Stimulated activated naive CD4-positive, alpha-beta T cell (primary cell): ENCODE results near the gene TMPRSS11A.

ENCODE experiments used
- DNase-seq, 6 experiments: peaks; one replicate each; lab custom pipeline; 2025; lab: John Stamatoyannopoulos, UW

TMPRSS11A gene, protein sequence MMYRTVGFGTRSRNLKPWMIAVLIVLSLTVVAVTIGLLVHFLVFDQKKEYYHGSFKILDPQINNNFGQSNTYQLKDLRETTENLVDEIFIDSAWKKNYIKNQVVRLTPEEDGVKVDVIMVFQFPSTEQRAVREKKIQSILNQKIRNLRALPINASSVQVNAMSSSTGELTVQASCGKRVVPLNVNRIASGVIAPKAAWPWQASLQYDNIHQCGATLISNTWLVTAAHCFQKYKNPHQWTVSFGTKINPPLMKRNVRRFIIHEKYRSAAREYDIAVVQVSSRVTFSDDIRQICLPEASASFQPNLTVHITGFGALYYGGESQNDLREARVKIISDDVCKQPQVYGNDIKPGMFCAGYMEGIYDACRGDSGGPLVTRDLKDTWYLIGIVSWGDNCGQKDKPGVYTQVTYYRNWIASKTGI

DNA sequence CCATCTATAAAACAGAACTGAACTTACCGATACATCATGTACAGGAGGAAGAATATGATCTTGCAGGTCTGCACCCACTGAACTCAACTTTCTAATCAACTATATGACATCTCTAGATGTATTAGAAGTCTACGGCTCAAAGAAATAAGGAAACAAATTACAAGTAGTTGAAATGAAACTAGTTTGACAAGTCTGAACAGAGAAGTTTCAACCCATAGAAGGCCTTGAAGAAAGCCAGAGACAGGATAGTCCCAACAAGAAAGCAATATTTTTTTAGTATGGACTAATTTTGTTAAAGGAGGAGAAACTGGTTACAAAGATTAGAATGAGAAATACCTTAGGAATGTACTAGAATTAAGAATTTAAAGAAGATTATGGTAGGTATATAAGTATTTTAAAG lies at the start of gene TMPRSS11A:
Gene TMPRSS11A, minus strand, starts transcription at position 138 of the 400 bp plus-strand sequence. Its CDS starts 100 bp downstream, at position 38.
- DNase-seq: no peak

DNA sequence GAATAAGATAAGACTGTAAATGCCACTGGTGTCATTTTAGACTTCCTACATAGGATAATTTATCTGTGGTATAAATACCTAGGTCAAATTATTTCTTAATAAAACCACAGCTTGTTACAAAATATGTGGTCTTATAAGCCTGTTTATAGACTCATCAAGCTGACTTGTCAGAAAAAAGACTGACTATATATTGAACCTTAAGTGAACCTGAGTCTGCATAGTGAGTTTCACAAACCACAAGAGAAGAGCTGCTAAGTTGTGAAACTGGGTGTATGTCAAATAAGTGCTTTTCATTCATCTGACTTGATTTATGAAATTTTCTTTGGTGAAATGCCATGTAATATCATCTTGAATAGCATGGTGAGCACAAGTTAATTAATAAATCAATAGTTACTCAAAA lies 48.4 kb upstream of the TMPRSS11A start:
- DNase-seq: no peak

DNA sequence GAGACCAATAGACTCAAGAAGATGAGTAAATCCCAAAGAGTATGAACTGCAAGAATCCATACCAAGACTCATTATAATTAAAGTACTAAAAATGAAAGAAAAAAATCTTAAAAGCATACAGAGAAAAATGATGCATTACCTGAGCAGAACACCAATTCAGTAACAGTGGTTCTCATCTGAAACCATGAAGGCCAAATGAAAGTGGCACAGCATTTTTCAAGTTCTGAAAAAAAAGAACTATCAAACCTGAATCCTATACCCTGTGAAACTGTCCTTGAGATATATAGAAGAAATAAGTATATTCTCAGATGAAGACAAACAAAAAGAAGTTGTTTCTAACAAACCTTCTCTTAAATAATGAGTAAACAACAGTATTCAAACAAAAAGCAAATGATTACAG lies 39.6 kb upstream of the TMPRSS11A start:
- DNase-seq: peak in 1 of 6 experiments; percentile 10

DNA sequence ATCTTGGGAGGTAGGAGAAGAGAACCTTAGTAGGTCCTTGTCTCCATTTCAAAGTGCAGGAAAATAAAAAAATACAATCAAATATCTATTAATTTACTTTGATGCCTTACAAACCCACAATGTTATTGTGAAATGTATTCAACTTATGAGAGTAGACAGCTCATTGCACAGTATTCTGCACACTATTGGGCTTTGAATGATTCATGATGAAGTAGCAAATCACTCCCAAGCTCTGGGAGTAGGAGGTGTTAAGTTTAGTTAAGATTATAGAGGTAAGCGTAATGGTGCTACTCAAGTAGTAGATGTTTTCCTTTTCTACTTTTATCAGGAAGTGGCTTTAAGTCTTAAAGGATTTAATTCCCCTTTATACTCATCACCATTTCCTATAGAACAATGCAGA lies 32.8 kb upstream of the TMPRSS11A start:
- no peak for DNase-seq

DNA sequence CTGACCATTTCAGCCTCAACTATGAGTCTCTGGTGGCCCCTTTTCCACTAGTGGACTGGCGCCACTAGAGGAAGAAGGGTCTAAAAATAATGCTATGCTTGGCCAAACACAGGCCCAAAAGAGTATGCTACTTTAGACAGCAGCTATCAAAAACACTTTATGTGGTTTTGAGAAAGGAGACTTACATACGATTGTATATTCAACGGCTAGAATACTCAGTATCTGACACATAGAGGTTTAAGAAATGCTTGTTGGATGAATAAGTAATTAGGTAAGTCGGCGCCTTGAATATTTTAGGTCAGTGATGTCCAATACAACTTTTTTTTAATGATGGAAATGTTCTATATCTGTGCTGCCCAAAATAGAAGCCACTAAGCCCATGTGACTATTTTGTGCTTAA lies 25.7 kb upstream of the TMPRSS11A start:
- no peak for DNase-seq

DNA sequence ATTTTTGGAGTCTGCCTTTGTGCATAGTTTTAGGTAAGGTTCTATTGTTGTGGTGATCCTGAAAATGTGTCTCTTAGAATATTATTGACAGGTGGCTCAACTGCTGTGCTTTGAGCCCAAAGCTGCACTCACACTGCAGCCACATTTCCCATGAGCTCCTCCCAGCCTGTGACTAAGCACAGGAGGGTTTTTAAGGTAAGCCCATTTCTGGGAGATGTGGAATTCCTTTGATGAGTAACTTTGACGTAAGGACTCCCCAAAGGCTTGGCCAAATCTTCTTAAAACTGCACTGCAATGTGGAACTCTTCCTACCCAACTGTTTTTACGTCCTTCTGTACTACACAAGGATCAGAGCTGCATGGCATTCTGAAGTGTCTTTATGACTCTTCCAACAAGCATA lies 20.0 kb upstream of the TMPRSS11A start:
- DNase-seq: no peak

DNA sequence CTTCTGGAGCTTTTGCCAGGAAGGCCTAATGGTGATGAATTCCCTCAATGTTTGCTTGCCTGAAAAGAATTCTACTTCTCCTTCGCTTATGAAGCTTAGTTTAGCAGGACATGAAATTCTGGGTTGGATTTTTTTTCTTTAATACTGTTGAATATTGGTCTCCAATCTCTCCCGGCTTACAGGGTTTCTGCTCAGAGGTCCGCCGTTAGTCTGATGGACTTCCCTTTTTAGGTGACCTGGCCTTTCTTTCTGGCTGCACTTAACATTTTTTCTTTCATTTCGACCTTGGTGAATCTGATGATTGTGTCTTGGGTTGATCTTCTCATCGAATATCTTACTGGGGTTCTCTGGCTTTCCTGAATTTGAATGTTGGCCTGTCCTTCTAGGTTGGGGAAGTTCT lies 17.2 kb upstream of the TMPRSS11A start:
- DNase-seq: no peak

DNA sequence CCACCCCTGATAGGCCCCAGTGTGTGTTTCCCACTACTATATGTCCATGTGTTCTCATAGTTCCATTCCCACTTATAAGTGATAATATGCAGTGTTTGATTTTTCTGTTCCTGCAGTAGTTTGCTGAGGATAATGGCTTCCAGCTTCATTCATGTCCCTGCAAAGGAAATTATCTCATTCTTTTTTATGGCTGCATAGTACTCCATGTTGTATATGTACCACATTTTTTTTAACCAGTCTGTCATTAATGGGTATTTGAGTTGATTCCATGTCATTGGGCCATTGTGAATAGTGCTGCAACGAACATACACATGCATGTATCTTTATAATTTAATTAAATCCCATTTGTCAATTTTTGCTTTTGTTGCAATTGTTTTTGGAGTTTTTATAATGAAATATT lies 10.3 kb upstream of the TMPRSS11A start:
- DNase-seq: no peak

DNA sequence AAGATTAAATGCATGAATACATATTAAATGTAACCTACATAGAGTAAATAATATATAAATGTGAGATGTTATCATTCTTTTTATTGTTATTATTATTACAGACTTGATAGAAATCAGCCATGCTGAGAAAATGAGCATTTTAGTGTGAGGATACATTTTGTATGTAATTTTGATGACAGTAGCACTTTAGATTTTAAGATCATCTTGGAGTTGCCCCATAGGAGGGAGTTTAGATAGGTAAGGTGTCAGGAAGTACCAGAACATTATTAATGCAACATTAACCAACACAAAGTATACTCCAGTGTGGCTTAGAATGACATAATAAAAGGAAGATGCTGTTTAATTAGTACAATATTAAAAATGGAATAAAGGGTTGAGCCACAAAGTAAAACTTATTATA lies 8.4 kb downstream of the TMPRSS11A start:
- no peak for DNase-seq

DNA sequence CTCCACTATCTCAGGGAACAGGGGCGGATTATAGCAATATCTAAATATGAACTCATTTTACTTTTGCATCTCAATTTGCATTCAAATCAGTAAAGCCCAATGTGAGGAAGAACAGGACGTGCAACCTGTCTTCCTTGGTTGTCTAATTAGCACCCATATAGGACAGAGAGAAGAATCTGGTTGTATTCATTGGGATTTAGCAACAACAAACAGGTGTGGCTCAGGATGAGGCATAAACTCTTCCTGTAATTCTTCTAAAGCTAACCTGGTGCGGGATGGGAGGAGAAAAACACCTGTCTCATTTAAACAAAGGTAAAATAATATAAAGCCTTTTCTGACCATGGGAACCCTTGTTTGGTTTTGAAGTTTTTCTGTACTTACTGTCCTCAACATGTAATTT lies 22.2 kb downstream of the TMPRSS11A start:
- DNase-seq: no peak

DNA sequence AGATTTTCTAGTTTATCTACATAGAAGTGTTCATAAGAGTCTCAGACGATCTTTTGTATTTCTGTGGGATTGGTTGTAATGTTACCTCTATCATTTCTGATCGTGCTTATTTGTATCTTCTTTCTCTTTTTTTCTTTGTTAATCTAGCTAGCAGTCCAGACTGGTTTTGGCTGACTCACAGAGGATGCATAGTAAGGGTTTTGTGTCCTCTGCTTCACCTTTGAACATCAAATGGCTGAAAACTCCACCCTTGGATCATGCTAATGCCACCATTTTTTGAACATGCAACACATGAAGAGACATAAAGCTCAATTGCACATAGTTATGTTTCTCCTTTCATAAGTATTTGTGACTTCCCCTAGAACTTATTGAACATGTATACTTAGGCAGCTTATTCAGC lies 22.8 kb downstream of the TMPRSS11A start:
- DNase-seq: no peak

DNA sequence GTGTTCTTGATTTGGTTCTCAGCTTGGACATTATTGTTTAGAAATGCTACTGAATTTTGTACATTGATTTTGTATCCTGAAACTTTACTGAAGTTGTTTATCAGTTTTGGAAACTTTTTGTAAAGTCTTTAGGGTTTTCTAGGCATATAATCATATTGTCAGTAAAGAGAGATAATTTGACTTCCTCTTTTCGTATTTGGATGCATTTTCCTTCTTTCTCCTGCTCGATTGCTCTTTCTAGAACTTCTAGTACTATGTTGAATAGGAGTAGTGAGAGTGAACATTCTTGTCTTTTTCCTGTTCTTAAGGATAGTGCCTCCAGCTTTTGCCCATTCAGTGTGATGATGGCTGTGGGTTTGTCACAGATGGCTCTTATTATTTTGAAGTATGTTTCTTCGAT lies 24.1 kb downstream of the TMPRSS11A start:
- no peak for DNase-seq

DNA sequence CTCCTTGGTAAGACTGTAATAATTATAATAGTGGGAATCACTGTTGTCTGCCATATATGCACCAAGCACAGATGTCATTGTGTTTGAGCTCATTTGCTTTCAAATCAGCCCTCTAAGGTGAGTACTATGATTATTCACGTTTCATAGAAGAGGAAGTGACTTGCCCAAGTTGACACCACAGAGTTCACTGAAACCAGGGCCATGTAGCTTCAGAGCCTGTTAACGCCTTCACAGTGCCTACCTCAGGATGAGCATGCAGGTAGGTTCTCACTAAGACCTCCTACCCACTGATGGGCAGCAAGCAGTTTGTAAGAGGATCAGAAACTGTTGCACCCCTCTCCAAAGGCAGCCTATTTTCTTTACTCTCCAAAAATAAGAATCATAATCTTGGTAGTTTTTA lies 27.4 kb downstream of the TMPRSS11A start:
- no peak for DNase-seq

DNA sequence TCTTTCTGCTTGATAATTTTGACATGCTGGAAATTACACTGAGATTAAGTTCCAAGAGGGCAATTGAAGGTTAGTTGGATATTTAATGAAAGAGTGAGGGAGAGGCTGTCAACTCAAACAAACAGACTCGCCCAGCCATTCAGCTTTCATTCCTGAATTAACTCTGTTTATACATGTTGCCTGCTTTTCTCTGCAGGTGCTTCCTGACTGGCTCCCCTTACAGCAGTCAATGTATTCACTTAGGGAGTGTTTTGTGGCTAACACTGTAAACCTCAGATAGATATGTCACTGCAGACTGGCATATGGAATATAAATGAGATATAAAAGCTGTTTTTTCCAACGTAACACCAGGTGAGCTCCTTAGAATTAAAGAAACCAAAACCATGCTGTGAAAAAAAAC lies 28.7 kb downstream of the TMPRSS11A start:
- no peak for DNase-seq

DNA sequence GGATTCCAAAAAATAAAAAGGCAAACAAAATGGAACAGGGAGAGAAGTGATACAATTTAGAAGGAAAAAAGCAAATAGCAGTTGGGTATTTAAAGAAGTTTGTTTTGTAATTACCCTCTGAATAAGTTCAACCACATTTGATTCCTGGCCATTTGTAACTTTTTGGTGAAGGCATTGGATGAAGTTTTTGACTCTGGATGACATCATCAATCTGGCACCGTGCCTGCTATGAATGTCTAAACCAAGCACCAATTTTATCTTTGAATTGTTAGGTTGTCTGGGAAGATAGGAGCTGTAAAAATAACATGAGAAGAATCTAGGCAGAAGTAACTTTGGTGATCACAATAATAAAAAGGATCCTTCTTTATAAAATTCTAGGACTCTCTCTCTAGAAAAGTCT lies 29.5 kb downstream of the TMPRSS11A start:
- no peak for DNase-seq

DNA sequence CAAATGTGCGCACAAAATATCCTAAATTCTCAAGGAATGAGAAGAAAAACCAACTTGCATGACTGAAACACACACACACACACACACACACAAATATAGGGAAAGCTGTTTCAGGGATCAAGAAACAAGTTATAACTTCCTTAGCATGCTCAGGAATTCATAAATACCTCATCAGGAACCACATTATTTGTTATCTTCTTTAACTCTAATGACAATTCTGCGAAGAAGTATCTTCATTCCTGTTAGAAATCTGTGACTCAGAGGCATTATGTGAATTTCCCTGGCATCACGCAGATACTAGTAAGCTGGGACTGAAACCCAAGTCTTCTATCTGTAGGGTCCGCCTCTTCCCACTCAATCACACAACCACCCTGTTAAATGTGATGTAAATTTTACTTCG lies 30.3 kb downstream of the TMPRSS11A start:
- DNase-seq: no peak

DNA sequence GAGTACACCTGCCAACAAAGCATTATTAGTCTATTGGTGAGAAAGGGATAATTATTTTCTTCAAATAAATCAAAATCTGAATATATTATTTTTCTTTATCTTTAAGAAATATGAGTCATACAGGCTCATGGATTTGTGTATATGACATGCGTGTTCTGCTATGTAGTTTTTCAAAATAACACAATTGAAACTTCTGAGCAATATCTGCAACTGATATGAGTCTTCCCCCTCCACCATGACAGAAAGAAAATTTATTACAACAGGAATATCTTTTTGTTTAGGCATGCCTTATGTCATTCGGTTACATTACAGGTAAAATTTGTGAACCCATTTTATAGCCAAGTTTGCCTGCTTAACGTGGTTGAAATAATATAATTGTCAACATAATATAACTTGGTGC lies 32.0 kb downstream of the TMPRSS11A start:
- DNase-seq: no peak

DNA sequence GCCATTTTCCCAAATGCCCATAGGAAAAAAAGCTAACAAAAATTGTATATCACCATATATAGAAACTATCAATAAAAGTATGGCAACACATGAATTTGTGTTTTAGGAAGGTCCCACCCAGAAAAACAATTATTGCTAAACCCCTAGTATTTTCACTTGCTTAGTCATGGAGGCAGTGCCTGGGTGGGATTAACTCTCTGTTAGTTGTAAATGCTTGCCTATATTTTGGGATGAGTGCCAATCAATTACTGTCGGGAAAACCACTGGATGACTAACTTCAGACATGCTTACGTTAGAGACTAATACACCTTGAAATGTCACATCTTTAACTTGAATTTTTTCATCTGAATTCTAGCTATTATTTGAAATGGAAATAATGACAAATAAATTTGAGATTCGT lies 33.9 kb downstream of the TMPRSS11A start:
- no peak for DNase-seq

DNA sequence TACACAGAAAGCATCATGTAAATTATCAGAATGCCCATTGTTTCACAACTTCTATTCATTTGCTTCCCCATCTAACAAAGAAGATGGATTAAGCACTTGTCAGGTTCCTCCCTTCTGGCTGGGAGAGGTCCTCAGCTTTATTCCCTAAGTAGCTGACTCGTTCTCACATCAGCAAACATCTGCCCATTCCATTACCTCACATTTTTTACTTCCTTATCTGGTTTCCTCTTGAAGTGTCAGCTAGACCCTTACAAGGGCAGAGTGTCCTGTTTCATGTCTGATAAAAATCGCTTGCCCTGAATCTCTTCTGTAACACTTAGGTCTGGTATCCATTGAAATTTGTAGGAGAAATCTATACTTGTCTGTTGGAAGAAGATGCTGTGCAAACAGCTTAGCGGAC lies 34.7 kb downstream of the TMPRSS11A start:
- no peak for DNase-seq

DNA sequence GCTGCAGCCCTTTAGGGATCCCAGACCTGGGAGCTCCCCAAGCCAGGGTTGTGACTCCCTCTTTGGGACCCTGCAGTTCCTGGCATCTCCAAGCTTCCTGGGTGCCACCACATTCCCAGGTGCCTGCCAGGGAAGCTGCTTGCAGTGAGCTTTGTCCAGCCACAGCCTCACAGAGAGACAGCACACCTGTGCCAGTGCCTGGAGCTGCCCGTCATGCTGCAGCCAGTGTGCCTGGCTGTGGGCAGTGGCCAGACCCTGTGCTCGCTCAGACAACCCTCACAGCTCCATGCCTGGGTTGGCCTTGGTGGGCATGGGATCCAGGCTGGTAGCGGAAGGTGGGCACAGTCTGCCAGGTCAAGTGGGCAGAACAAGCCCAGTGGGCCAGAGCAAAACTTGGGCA lies 36.0 kb downstream of the TMPRSS11A start:
- no peak for DNase-seq

DNA sequence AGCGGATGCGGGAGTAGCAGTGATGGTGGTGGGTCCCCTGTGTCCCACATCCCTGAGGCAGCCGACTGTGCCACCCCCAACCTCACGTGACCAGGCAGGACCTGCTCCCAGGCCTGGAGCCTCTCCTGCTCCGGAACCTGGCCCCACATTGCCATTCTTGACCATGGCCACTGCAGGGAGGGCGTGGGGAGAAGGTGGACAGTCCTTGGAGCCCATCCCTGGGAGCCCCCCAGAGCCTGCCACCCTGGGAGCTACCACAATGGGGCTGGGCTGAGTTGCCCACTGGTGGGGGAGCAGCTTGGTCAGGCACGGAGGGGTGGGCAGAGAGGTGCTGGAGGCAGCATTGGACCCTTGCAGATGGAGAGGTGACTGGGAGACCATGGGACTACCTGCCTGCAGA lies 36.8 kb downstream of the TMPRSS11A start:
- DNase-seq: no peak

DNA sequence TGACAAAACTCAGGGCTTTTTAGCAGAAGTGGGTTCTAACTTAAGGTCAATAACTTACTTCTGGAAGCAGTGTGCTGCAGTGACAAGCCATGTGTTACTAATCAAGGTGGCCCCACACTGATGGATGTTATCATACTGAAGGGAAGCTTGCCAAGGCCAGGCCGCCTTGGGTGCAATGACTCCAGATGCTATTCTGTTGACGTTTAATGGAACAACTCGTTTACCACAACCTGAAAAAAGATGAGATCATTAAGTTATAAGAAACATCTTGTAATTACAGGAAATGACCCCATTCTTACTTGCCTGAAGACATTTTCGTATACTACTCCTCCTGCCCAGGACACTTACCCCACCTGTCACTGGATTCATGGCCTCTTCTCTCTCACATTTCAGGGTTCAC lies 40.6 kb downstream of the TMPRSS11A start:
- DNase-seq: no peak

DNA sequence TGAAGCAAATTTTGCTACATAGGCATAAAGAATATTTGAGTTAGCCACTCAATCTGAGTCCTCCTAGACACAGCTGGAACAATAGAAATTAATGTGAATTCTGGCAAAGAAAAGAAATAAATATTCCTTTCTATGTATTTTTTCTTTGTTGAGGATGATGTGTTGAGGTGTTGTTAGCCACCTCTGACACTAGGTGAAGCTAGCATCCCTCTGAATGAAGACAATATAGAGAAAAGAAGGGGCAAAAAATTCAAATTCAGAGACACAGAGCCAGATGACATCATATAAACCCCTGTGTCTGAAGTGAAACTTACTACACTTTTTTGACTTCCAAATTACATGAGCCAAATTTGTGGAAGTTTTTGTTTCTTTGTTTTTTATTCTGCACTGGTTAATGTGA lies 44.9 kb downstream of the TMPRSS11A start:
- no peak for DNase-seq

DNA sequence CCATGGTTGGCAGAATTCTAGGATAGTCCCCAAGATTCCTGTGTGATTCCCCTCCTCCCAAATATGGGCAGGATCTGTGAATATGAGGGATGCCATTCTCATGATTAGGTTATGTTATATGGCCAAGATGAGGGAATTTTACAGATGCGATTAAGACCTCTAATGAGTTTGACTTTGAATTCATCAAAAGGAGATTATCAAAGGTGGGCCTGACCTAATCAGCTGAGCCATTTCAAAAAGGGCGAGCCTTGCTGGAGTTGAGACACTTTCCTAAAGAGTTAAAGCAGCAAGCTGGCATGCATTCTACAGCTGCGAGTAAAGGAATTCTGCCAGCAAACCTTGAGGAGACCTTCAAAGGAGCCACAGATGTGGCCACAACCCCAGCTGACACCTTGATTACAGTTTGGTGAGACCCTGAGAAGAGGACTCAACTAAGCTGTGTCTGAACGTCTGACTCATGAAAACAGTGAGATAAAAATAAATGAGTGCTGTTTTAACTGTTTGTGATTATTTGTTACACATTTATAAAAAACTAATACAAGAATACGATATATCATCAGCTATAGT lies 47.8 kb downstream of the TMPRSS11A start:
- no peak for DNase-seq
